GM18867 (cell line): ENCODE measurements around the gene CRHR2.

Experiments used
- ATAC-seq: cut with Tn5 transposase; IDR thresholded peaks from one replicate; pipeline ENCODE4 v1.9.1; 2021; ENCODE audit warnings: mild to moderate bottlenecking, moderate library complexity; ENCODE audit not compliant: unreplicated experiment

The CRHR2 gene

DNA sequence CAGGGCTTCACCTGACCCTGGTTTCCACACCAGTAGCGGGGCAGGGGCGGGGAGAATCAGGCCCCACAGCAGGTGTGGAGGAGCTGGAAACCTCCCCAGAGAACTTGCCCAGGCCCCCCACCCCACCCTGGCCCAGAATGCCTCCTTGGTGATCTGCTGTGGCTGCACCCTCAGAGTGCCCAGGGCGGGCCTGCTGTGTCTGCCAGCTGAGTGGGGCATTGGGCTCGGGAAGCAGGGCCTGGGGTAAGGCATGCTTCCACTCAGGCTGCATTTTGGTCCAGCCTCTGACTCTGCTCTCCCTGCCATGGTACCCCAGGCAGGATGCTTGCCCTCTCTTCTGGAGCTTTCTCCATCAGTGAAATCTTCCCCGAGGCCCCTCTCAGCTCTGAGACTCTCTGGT is 1.1 kb upstream of the CRHR2 start:
- ATAC-seq = no peak

DNA sequence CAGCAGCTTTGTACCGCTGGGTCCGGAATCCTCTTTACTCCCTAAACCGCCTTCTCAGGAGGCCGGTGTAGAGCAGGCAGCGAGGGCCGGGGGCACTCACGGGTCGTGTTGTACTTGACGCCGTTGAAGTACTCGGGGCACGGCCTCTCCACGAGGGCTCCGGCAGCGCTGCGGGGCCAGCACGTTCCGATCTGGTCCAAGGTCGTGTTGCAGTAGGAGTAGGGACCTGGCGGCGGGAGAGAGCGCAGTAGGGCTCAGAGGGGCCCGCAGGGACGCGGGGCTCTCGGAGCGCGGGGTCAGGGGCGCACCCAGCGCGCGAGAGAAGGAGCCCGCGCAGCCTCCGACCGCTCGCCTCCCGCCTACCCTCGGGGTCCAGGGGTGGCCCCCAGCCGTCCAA is 443 bp downstream of the CRHR2 start:
- ATAC-seq = no peak

DNA sequence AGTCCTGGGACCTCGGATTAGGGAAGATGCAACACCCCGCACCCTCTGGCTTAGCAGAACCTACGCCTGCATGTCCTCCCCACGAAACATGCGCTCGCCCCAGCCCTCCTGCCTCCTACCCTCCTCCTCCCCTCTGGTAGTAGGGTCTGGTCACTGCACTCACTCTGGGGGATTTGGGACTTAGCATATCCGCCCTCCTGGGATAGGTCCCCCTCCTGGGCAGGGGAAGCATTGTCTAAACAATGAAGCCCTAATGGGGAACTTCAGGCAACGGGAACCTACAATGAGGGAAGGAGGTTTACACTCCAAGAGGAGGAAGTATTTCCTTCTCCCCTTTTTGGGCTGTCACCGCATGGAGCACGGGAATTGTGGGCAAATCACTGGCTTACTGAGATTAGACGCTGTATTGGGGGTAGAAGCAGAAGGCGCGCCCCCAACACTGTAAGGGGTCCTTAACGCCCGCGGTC is 892 bp downstream of the CRHR2 start:
- no peak for ATAC-seq

- ATAC-seq = no peak
Observed at GRCh38 chr7:30679664-30680063, 2.6 kb downstream of the CRHR2 start.

DNA sequence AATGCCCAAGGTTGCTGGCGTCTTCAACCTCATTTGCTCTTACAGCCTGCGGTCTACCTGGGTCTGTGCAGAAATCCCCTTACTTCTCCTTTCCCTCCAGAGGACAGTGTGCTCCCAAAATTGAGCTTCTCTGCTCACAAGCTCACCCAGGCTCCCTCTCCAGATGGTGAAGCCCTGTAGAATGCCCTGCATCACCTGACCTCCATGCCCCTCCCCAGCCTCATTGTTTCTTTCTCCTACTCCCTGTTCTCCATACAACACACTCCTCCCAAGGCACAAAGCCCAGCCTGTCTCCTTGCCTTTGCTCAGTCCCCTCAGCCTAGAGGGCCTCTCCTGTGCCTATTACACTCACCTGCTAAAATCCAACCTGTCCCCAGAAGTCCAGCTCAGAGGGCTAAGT is 3.5 kb downstream of the CRHR2 start:
- ATAC-seq = no peak

DNA sequence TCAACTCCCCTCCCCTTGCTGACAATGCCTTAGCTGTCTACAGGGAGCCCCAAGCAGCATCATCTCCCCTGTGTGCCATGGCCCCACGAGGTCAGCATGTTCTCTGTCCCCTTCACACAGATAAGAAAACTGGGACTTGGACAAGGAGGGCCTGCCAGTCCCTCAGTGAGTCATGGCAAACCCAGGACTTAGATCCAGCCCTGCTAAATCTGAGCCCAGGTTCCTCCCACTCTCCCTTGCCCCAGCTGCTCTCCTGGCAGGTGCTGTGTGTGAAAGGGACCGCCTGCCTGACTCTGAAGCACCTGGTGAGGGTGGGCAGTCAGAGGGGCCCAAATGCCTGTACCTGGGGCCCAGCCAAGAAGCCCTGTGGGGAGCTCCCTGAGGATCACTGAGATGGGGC is 7.4 kb downstream of the CRHR2 start:
- no peak for ATAC-seq

- ATAC-seq = no peak
Observed at GRCh38 chr7:30674420-30674819, 7.8 kb downstream of the CRHR2 start.

DNA sequence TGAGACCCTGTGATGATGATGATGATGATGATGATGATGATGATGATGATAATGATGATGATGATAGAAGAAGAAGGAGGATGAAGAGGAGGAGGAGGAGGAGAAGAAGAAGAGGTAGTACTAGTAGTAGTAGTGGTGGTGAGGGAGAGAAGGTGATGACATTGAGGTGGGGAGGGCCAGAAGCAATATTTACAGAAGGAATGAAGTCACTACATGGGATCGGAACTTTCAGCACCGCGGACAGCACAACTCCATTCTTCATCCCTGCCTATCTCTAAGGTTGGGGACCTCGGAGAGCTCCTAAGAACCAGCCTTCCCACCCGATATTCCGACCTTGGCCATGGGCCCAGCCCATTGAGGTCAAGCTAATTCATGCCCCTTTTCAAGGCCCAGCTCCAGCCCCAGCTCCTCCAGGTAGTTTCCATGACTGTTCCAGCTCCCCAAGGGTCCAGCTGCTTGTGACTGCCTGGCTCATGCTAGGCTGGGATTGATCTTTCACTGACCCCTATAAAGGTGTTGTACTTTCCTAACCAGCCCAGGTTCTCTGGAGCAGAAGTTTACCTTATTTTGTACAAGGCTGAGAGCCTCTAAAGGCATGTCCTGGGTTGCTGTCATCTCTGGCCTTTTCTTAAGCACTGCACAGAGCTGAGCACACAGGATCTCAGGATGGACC is 10.3 kb downstream of the CRHR2 start:
- no peak for ATAC-seq

DNA sequence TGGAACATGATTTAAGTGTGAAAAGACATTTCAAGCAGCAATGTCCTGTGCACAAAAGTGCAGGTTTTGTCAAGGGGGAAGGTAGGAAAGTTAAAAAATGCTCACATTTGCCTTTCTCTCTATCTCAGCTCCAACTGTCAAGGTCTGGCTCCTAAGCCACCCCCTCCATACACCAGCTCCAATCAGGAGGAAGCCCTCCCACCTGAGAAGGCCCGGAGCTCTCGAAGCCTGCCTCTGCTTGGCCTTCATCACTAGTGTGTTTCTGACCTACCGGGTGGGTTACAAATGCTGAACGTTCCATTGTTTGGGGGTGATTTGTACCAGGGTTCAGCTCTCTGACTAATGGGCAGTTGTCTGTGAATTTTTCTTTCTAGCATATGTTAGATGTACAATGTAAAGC is 14.2 kb downstream of the CRHR2 start:
- ATAC-seq = no peak

DNA sequence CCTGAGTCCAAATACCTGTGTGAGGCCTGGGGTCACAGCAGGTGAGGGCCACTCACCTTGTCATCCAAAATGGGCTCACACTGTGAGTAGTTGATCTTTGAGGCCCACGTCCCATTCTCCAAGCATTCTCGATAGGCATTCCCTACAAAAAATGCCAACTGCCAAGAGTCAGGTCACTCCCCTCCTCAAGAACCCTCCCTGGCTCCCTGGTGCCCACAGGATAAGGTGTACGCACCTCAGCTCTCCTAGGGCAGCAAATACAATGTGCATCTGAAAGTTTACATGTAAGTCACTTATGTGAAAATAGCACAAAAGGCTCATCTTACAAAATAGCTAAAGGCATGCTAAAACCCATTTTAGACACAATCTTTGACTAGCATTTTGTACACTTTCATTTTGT is 15.1 kb downstream of the CRHR2 start:
- ATAC-seq = no peak

DNA sequence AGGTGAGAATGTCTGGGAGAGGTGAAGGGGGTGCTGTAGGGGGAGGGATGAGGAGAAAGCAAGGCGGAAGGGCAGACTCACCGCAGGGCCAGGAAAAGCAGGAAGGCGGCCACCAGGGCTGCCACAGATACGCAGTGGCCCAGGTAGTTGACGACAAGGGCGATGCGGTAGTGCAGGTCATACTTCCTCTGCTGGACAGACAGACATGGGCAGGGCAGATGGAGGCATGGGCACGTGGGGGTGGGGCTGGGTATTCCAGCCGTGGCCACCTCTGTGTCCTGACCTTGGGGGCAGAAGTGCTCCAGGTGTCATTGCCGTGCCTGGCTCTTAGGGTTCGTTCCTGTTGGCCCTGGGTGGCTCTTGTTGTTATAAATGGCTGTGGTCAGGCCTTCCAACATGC is 16.8 kb downstream of the CRHR2 start:
- ATAC-seq = no peak

- no peak for ATAC-seq
Observed at GRCh38 chr7:30665043-30665442, 17.2 kb downstream of the CRHR2 start.

- no peak for ATAC-seq
Observed at GRCh38 chr7:30664184-30664885, 17.9 kb downstream of the CRHR2 start.

- no peak for ATAC-seq
Observed at GRCh38 chr7:30663414-30663813, 18.8 kb downstream of the CRHR2 start.

GRCh38 chr7:30662431-30662939 is 19.8 kb downstream of the CRHR2 start:
- ATAC-seq = no peak

- no peak for ATAC-seq
Observed at GRCh38 chr7:30661926-30662325, 20.3 kb downstream of the CRHR2 start.

DNA sequence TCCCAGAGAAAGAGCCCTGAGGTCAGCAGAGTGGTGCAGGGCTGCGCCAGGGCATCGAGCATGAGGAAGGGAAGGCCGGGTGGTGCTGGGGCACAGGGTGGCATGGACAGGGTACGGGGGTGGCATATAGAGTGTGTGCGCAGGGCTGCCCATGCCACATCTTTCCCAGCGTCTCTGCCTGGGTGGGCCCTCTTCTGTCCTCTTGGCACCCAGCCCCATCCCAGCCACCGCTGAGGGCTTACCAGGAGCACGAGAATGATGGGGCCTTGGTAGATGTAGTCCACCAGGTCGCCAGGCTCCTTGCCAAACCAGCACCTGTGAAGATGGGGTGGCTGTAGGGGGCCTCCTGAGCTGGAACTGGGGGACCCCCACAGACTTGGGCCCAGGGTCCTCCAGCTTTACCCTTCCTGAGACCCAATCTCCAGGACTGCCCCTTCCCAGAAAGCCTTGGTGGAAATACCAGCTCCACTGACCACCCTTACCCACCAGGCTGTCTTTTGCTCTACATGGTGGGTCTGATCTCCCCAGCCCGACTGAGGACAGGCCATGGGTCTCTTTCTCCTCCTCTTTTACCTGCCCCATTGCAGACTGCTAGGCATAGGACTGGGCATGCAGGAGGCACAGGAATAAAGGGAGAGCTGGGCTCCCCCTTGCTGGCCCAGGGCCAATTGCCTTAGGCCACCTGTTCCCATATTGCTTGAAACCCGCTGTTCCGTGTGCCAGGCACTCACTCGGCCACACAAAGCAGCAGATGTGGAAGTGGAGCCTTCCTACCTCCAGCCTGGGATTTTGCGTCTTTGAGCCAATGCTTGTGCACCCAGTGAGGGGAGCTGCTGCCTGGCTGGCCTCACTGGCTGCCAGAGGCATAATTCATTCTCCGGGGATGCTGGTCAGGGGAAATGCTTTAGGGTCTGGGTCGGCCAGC is 21.7 kb downstream of the CRHR2 start:
- no peak for ATAC-seq

GRCh38 chr7:30659312-30659711 is 22.9 kb downstream of the CRHR2 start:
- ATAC-seq = no peak

GRCh38 chr7:30658479-30659074 is 23.7 kb downstream of the CRHR2 start:
- ATAC-seq = no peak

DNA sequence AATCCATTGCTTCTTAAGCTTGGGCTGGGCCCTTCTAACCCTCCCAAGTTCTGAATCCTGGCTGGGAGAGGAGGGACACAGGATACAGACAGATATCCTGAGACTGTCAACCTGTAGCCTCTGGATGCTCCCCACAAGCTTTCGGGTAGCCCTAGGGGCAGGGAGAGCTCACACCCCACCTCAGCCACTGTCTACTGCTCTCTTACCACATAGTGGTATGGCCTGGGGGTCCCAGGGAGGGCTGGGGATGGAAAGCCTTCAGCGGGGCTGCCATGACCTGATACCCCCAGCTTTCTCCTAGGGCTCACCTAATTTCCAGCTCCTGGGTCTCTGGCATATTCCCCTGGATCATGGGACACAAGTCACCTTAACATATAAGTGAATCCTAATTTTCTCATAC is 25.1 kb downstream of the CRHR2 start:
- ATAC-seq = no peak
